NCI-H2196 treated with DMSO at 0.1 percent for 48 hours (cell line): ENCODE data around the gene PPP2R3A.
"Not testable (repeated sequence)": the region's sequence is repeated elsewhere in the genome, so short reads cannot be mapped to it uniquely, and the experiment has no call there.

Experiments
- DNase-seq: peaks from one replicate; lab custom pipeline; 2025; ENCODE audit not compliant: unreplicated experiment; lab: John Stamatoyannopoulos, UW

Gene PPP2R3A

GRCh38 chr3:135965506-135966270, at the start of gene PPP2R3A:
PPP2R3A (plus strand) TSS chr3:135965728; CDS start chr3:136001499, 35,771 bp downstream.
- DNase-seq = peak; percentile 88

- DNase-seq = no peak
Observed at GRCh38 chr3:135916310-135916709, 49.2 kb upstream of the PPP2R3A start.

- DNase-seq = no peak
Observed at GRCh38 chr3:135917076-135917475, 48.5 kb upstream of the PPP2R3A start.

GRCh38 chr3:135917927-135918597, 47.5 kb upstream of the PPP2R3A start:
- no peak for DNase-seq

GRCh38 chr3:135918600-135918999, 46.9 kb upstream of the PPP2R3A start:
- DNase-seq = no peak

- DNase-seq = no peak
Observed at GRCh38 chr3:135920275-135920674, 45.3 kb upstream of the PPP2R3A start.

GRCh38 chr3:135922903-135923250, 42.7 kb upstream of the PPP2R3A start:
- no peak for DNase-seq

GRCh38 chr3:135924506-135924905, 41.0 kb upstream of the PPP2R3A start:
- no peak for DNase-seq

GRCh38 chr3:135926664-135927063, 38.9 kb upstream of the PPP2R3A start:
- DNase-seq = no peak

GRCh38 chr3:135927155-135927554, 38.4 kb upstream of the PPP2R3A start:
- DNase-seq = no peak

- DNase-seq = no peak
Observed at GRCh38 chr3:135929670-135930069, 35.9 kb upstream of the PPP2R3A start.

GRCh38 chr3:135930255-135930654, 35.3 kb upstream of the PPP2R3A start:
- no peak for DNase-seq

- not testable (repeated sequence) for DNase-seq
Observed at GRCh38 chr3:135935171-135935570, 30.4 kb upstream of the PPP2R3A start.

GRCh38 chr3:135937766-135938165, 27.8 kb upstream of the PPP2R3A start:
- DNase-seq = not testable (repeated sequence)

GRCh38 chr3:135944831-135945230, 20.7 kb upstream of the PPP2R3A start:
- no peak for DNase-seq

- no peak for DNase-seq
Observed at GRCh38 chr3:135950941-135951340, 14.6 kb upstream of the PPP2R3A start.

- DNase-seq = no peak
Observed at GRCh38 chr3:135964160-135964955, 1.2 kb upstream of the PPP2R3A start.

GRCh38 chr3:135965129-135965505, 411 bp upstream of the PPP2R3A start:
- no peak for DNase-seq

- DNase-seq = no peak
Observed at GRCh38 chr3:135966271-135966961, 888 bp downstream of the PPP2R3A start.

GRCh38 chr3:135966962-135967274, 1.4 kb downstream of the PPP2R3A start:
- DNase-seq = no peak

GRCh38 chr3:135967867-135968266, 2.3 kb downstream of the PPP2R3A start:
- no peak for DNase-seq
